NCI-H2081 (cell line): ENCODE measurements around the gene FAM136A.
A peak's percentile ranks its signal among the peaks of the same experiment; 100 is the strongest.
"Not testable (repeated sequence)": the region's sequence is repeated elsewhere in the genome, so short reads cannot be mapped to it uniquely, and the experiment has no call there.

Experiments used
- DNase-seq, 2 experiments: peaks; one replicate each; lab custom pipeline; 2025; lab: John Stamatoyannopoulos, UW

The FAM136A gene

GRCh38 chr2:70297828-70298227 lies 4.0 kb downstream of the FAM136A start:
- DNase-seq, result not testable (repeated sequence)

GRCh38 chr2:70283500-70284191 lies 18.2 kb downstream of the FAM136A start:
- no peak for DNase-seq

GRCh38 chr2:70282439-70282838 lies 19.4 kb downstream of the FAM136A start:
- DNase-seq, result no peak

- no peak for DNase-seq
These were observed 21.5 kb downstream of the FAM136A start for GRCh38 chr2:70280242-70280798.

GRCh38 chr2:70270323-70270722 lies 31.5 kb downstream of the FAM136A start:
- DNase-seq, result no peak

- not testable (repeated sequence) for DNase-seq
These were observed 32.2 kb downstream of the FAM136A start for GRCh38 chr2:70269422-70270302.

- DNase-seq, result not testable (repeated sequence)
These were observed 34.9 kb downstream of the FAM136A start for GRCh38 chr2:70266925-70267324.

GRCh38 chr2:70261501-70261900 lies 40.4 kb downstream of the FAM136A start:
- DNase-seq, result no peak

- DNase-seq, result no peak
These were observed 43.4 kb downstream of the FAM136A start for GRCh38 chr2:70258532-70258875.

GRCh38 chr2:70255637-70256314 lies 46.1 kb downstream of the FAM136A start:
- no peak for DNase-seq

GRCh38 chr2:70250434-70250833 lies 51.4 kb downstream of the FAM136A start:
- no peak for DNase-seq

- DNase-seq, result peak; percentile 96 to 97
These were observed 53.6 kb downstream of the FAM136A start, which contains the start of gene TIA1 for GRCh38 chr2:70248181-70248847. TSS of gene TIA1 (minus strand) at chr2:70248628. CDS start at chr2:70248430, 198 bp downstream.

- peak; percentile 1 to 26 for DNase-seq
These were observed 54.3 kb downstream of the FAM136A start for GRCh38 chr2:70247364-70248180.
